K562 (cell line): ENCODE measurements around the gene DPH1. TPM values are rescaled to one million over a fixed set of nuclear protein-coding genes. Genes with fewer than 3 reads are reported as not detected.

Experiments
- EP400 ChIP-seq: fragments of 450-650 bp; IDR thresholded peaks from 2 replicates; pipeline ENCODE4 v1.6.1; 2017; ENCODE audit warnings: antibody characterized with exemption, mild to moderate bottlenecking, moderate library complexity
- GABPB2 ChIP-seq: fragments of 250-450 bp; sonication (Bioruptor Pico); conservative IDR thresholded peaks from 2 replicates; pipeline ENCODE4 v1.5.1; 2021; ENCODE audit warnings: mild to moderate bottlenecking
- POLR3G ChIP-seq: IDR thresholded peaks from 2 replicates; pipeline ENCODE4 v1.6.1; 2011; ENCODE audit not compliant: insufficient read length, insufficient replicate concordance; ENCODE audit errors: extremely low read depth
- RCOR1 ChIP-seq, 2 experiments: IDR thresholded peaks; 2 replicates each; pipeline ENCODE4 v1.6.1; 2012; ENCODE audit warnings: low read depth in 2 of 2, low read length in 2 of 2, borderline replicate concordance in 1 of 2, improper control_type of control experiment in 1 of 2
- RFX5 ChIP-seq: IDR thresholded peaks from 2 replicates; pipeline ENCODE4 v1.6.1; 2011; ENCODE audit warnings: low read depth, mild to moderate bottlenecking, improper control_type of control experiment, low read length
- SETDB1 ChIP-seq: IDR thresholded peaks from one replicate; pipeline ENCODE4 v1.6.1; 2012; ENCODE audit warnings: low read length, control low read depth, inconsistent platforms
- SRSF7 ChIP-seq: fragments of 200-400 bp; formaldehyde crosslinking; optimal IDR thresholded peaks from 2 replicates; pipeline ENCODE3; 2017; ENCODE audit warnings: mild to moderate bottlenecking, low read depth, low read length
- ZBTB26 ChIP-seq: fragments of 450-650 bp; formaldehyde crosslinking; IDR thresholded peaks from 2 replicates; pipeline ENCODE4 v1.4.0; 2022; ENCODE audit warnings: missing genetic modification characterization
- ZNF184 ChIP-seq: sonication (generic); formaldehyde crosslinking; IDR thresholded peaks from 2 replicates; pipeline ENCODE4 v1.5.0; 2020; ENCODE audit warnings: missing genetic modification reagents
- ZNF639 ChIP-seq, 2 experiments: fragments of 200-800 bp in 1 of 2; sonication (Bioruptor generic) in 1 of 2; sonication (generic) in 1 of 2; formaldehyde crosslinking in 1 of 2; IDR thresholded peaks in 1 of 2; conservative IDR thresholded peaks in 1 of 2; 2 replicates each; pipeline versions ENCODE4 v1.5.0 to v1.6.1; 2016 to 2020; ENCODE audit warnings: missing compliant biosample characterization in 1 of 2, missing genetic modification characterization in 1 of 2, missing genetic modification reagents in 1 of 2
- polyA plus RNA-seq, 8 experiments: library from polyadenylated mRNA; depleted of rRNA in 4 of 8; stranded (reverse) in 5 of 8; unstranded in 3 of 8; fragments of >200 nt; fragmentation: Nextera tagmentation in 2 of 8; fragmentation: Illumina TruSeq in 1 of 8; extraction: Ambion mirVana in 2 of 8; extraction: Trizol in 1 of 8; gene quantifications; 2 replicates each; pipeline versions ENCODE4 v1.2.1 to v1.2.3, GENCODE V29; 2011 to 2014; ENCODE audit warnings: inconsistent platforms in 1 of 8, missing spikeins in 1 of 8
- total RNA-seq, 7 experiments: library from RNA; depleted of rRNA in 6 of 7; stranded (reverse); fragments of >200 nt in 6 of 7; fragmentation: Illumina TruSeq in 2 of 7; extraction: Trizol in 2 of 7; gene quantifications; 2 replicates each; pipeline versions ENCODE4 v1.2.1 to v1.2.3, GENCODE V29; 2011 to 2021; ENCODE audit warnings: low replicate concordance in 1 of 7
- TF ChIP-seq, protein P1 (sequence below), 2 experiments: fragments of 450-650 bp in 1 of 2; sonication (generic) in 1 of 2; formaldehyde crosslinking in 1 of 2; IDR thresholded peaks; 2 replicates each; pipeline versions ENCODE4 v1.7.1 to v1.9.0; 2016 to 2022; ENCODE audit warnings: inconsistent platforms in 1 of 2, mild to moderate bottlenecking in 1 of 2, missing genetic modification reagents in 1 of 2
- TF ChIP-seq, protein P2 (sequence below), 2 experiments: fragments of 450-650 bp; conservative IDR thresholded peaks; 2 replicates each; pipeline ENCODE4 v1.6.1; 2017; ENCODE audit warnings: mild to moderate bottlenecking in 2 of 2, moderate library complexity in 2 of 2

DPH1 gene
- total and polyA plus RNA-seq, 9 of the 15 experiments (the other 6 are each of a cell fraction or from before 2014, with no cell fraction given) = 0.42 to 40.6 (median 20.2) TPM

- TF ChIP-seq, protein P1, sequence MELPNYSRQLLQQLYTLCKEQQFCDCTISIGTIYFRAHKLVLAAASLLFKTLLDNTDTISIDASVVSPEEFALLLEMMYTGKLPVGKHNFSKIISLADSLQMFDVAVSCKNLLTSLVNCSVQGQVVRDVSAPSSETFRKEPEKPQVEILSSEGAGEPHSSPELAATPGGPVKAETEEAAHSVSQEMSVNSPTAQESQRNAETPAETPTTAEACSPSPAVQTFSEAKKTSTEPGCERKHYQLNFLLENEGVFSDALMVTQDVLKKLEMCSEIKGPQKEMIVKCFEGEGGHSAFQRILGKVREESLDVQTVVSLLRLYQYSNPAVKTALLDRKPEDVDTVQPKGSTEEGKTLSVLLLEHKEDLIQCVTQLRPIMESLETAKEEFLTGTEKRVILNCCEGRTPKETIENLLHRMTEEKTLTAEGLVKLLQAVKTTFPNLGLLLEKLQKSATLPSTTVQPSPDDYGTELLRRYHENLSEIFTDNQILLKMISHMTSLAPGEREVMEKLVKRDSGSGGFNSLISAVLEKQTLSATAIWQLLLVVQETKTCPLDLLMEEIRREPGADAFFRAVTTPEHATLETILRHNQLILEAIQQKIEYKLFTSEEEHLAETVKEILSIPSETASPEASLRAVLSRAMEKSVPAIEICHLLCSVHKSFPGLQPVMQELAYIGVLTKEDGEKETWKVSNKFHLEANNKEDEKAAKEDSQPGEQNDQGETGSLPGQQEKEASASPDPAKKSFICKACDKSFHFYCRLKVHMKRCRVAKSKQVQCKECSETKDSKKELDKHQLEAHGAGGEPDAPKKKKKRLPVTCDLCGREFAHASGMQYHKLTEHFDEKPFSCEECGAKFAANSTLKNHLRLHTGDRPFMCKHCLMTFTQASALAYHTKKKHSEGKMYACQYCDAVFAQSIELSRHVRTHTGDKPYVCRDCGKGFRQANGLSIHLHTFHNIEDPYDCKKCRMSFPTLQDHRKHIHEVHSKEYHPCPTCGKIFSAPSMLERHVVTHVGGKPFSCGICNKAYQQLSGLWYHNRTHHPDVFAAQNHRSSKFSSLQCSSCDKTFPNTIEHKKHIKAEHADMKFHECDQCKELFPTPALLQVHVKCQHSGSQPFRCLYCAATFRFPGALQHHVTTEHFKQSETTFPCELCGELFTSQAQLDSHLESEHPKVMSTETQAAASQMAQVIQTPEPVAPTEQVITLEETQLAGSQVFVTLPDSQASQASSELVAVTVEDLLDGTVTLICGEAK (IDR thresholded peaks at IDR 0.05) = no peak
- TF ChIP-seq, protein P1 (CRISPR knock-in tag; IDR thresholded peaks at IDR 0.05) = no peak
- TF ChIP-seq SETDB1 (no peak), GABPB2 (CRISPR knock-in tag) (no peak), RCOR1 (IDR thresholded peaks at IDR 0.05; ENCODE audit: borderline replicate concordance in 1 of 2, low read depth in 2 of 2, low read length in 2 of 2) (peak in 1 of 2 experiments; percentile 22; a peak in 1 of 4 replicates), POLR3G (no peak), EP400 (peak; percentile 93), ZBTB26 (CRISPR knock-in tag) (no peak), ZNF184 (no peak), RFX5 (no peak), SRSF7 (no peak), ZNF639 (CRISPR knock-in tag; conservative IDR thresholded peaks at IDR 0.05 in 1 of 2, IDR thresholded peaks at IDR 0.05 in 1 of 2) (no peak)
- TF ChIP-seq, protein P2, sequence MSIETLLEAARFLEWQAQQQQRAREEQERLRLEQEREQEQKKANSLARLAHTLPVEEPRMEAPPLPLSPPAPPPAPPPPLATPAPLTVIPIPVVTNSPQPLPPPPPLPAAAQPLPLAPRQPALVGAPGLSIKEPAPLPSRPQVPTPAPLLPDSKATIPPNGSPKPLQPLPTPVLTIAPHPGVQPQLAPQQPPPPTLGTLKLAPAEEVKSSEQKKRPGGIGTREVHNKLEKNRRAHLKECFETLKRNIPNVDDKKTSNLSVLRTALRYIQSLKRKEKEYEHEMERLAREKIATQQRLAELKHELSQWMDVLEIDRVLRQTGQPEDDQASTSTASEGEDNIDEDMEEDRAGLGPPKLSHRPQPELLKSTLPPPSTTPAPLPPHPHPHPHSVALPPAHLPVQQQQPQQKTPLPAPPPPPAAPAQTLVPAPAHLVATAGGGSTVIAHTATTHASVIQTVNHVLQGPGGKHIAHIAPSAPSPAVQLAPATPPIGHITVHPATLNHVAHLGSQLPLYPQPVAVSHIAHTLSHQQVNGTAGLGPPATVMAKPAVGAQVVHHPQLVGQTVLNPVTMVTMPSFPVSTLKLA (conservative IDR thresholded peaks at IDR 0.05) = peak; percentile 92 to 98
Observed at GRCh38 chr17:2029911-2030778, at the start of gene DPH1 (continued).
